Activated T-helper 2 cell treated with anti-CD3 and anti-CD28 coated beads, Interferon-gamma antibody, Interleukin-2, Interleukin-4, amounts not matched to agents 10 μg/mL and 5 μg/mL and 100 μg/mL, durations not matched to agents 14 hours and 24 hours and 36 hours (primary cell): Measurements from ENCODE around the gene BTBD10. TPM values are rescaled to one million over a fixed set of nuclear protein-coding genes. Genes with fewer than 3 reads are reported as not detected.
"Not testable (repeated sequence)": the region's sequence is repeated elsewhere in the genome, so short reads cannot be mapped to it uniquely, and the experiment has no call there.

Experiments used
- DNase-seq: peaks from one replicate; pipeline ENCODE4 v3.0.0; 2021; ENCODE audit warnings: low spot score
- H3K27ac Mint-ChIP-seq: one replicate; pipeline ENCODE4 v1.8.0; 2021; ENCODE audit warnings: mixed read lengths
- H3K27me3 Mint-ChIP-seq: one replicate; pipeline ENCODE4 v1.8.0; 2021; ENCODE audit warnings: low read depth, mixed read lengths
- H3K36me3 Mint-ChIP-seq: one replicate; pipeline ENCODE4 v1.8.0; 2021; ENCODE audit warnings: low read depth, mixed read lengths
- H3K4me1 Mint-ChIP-seq: one replicate; pipeline ENCODE4 v1.8.0; 2021; ENCODE audit warnings: low read depth, mixed read lengths
- H3K4me3 Mint-ChIP-seq: one replicate; pipeline ENCODE4 v1.8.0; 2021; ENCODE audit warnings: low read depth, mild to moderate bottlenecking, moderate library complexity, mixed read lengths
- H3K9me3 Mint-ChIP-seq: one replicate; pipeline ENCODE4 v1.8.0; 2021; ENCODE audit warnings: mixed read lengths
- intact Hi-C: fragments of 100-400 bp; cut with micrococcal nuclease; formaldehyde crosslinking; loops from one replicate; pipeline ENCODE4 v1.15.1; 2023
- total RNA-seq: library from RNA; stranded (reverse); gene quantifications from 2 replicates; pipeline ENCODE4 v1.2.3, GENCODE V29; 2022

The BTBD10 gene
- total RNA-seq, 1 donor from 2014 or later: 24.9 TPM

DNA sequence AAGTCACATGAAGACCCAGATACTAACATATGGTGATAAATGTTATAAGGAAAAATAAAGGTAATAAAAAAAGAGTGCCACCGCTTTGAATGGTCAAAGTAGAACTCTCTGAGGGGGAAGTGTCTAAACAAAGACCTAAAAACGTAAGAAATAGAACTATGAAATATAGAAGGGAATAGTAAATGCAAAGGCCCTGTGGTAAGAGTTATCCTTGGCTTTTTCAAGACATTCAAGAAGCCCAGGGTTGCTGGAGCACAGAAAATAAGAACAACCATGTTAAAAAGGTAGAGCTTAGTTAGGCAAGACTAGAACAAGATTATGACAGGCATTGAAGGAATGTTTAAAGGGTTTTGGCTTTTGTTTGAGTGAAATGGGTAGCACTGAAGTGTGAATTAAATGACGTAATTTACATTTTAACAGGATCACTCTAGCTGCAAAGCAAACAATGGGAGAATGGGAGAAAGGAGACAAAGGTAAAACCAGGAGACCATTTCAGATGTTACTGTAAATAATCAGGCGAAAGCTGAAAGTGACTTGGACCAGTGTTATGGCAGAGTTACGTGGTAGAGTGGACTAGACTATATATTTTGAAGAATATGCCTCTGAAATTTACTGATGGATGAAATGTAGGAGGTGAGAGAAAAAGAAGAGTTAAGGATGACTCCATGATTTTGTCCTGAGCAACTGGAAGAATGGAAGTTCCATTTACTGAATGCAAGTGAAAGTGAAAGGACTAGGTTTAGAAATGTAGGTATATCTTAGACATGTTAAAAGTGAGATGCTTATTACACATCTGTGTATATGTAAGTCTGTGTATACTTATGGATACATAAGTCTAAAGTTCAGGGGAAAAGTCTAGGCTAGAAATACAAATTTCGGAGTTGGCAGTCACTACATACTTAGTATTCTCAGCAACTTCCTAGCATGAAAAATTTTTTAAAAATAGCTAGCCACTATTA, 28.5 kb downstream of the BTBD10 start:
- H3K27me3 Mint-ChIP-seq: no peaks in the 10 kb centered on the region
- intact Hi-C loops: no loop called here

DNA sequence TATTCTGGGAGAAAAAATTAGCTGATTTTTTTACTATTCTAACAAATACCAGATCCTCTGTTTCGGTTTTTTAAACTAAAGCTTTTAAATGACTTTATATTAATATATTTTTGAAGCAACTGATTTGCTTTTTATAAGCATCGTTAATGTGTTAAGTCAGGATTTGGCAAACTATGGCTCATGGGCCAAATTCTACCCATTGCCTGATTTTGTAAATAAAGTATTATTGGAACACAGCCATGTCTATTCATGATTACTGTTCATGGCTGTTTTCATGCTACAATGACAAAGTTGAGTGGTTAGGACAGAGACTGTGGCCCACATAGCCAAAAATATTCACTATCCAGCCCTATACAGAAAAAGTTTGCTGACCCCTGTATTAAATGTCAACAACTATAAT, 29.6 kb downstream of the BTBD10 start:
- intact Hi-C loops: no loop called here
- Mint-ChIP-seq H3K4me3 (no peak overlapping the region), H3K27ac (no peak overlapping the region), H3K9me3 (peaks cover 12% of the 10 kb centered on the region), H3K4me1 (peaks cover 6% of the 10 kb centered on the region), H3K36me3 (peaks cover 18% of the 10 kb centered on the region), H3K27me3 (no peaks in the 10 kb centered on the region)
- no peak for DNase-seq

More for the DNA sequence above, 28.5 kb downstream of the BTBD10 start:
- no peak overlapping the region for H3K4me3 Mint-ChIP-seq
- peaks cover 9% of the 10 kb centered on the region for H3K36me3 Mint-ChIP-seq
- peaks cover 7% of the 10 kb centered on the region for H3K4me1 Mint-ChIP-seq
- H3K27ac Mint-ChIP-seq: no peak overlapping the region
- no peak for DNase-seq
- H3K9me3 Mint-ChIP-seq: peaks cover 2% of the 10 kb centered on the region

DNA sequence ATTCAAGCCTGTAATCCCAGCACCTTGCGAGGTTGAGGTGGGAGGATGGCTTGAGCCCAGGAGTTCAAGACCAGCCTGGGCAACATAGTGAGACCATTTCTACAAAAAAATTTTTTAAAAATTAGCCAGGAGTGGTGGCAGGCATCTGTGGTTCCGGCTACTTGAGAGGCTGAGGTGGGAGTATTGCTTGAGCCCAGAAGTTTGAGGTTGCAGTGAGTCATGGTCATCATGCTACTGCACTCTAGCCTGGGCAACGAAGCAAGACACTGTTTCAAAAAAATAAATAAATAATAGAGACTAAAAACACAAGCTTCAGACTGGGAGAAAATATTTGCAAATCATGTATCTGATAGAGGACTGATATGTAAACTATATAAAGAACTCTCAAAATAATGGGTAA, 33.2 kb downstream of the BTBD10 start:
- intact Hi-C loops: no loop called here
- no peak overlapping the region for H3K4me3 Mint-ChIP-seq
- H3K4me1 Mint-ChIP-seq: peaks cover 5% of the 10 kb centered on the region
- no peak for DNase-seq
- no peaks in the 10 kb centered on the region for H3K27me3 Mint-ChIP-seq
- H3K9me3 Mint-ChIP-seq: peaks cover 31% of the 10 kb centered on the region
- no peak overlapping the region for H3K27ac Mint-ChIP-seq
- peaks cover 30% of the 10 kb centered on the region for H3K36me3 Mint-ChIP-seq

DNA sequence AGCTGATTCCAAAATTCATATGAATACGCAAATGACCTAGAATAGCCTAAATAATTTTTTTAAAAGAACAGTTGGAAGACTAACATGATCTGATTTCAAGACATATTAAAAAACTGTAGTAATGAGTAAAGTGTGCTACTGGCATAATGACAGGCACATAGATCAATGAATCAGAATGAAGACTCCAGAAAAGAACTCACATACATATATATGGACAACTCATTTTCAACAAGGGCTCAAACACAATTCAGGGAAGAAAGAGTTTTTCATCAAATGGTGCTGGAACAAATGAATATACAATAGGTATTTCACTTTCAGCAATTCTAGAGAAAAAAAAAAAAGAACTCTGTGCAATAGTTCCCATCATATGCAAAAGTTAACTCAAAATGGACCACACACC, 33.7 kb downstream of the BTBD10 start:
- Mint-ChIP-seq H3K27ac (no peak overlapping the region), H3K36me3 (peaks cover 30% of the 10 kb centered on the region), H3K9me3 (peaks cover 31% of the 10 kb centered on the region), H3K4me3 (no peak overlapping the region), H3K27me3 (no peaks in the 10 kb centered on the region), H3K4me1 (peaks cover 3% of the 10 kb centered on the region)
- intact Hi-C loops: no loop called here
- DNase-seq: no peak

DNA sequence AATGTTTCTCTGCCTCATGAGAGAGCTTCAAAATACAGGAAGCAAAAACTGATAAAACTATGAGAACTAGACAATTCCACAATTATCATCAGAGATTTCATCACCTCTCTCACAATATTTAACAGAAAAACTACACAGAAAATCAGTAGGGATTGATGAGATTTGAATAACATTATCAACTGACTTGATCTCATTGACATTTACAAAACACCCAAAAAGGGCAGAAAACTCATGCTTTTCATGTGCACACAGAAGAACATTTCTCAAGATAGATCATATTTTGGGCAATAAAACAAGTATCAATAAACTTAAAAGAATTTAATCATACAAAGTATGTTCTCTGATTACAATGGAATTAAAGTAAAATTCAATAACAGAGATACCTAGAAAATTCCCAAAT, 35.6 kb downstream of the BTBD10 start:
- Mint-ChIP-seq H3K4me1 (peaks cover 3% of the 10 kb centered on the region), H3K27ac (no peak overlapping the region), H3K36me3 (peaks cover 30% of the 10 kb centered on the region), H3K27me3 (no peaks in the 10 kb centered on the region), H3K4me3 (no peak overlapping the region), H3K9me3 (peaks cover 31% of the 10 kb centered on the region)
- no peak for DNase-seq
- intact Hi-C loops: no loop called here

DNA sequence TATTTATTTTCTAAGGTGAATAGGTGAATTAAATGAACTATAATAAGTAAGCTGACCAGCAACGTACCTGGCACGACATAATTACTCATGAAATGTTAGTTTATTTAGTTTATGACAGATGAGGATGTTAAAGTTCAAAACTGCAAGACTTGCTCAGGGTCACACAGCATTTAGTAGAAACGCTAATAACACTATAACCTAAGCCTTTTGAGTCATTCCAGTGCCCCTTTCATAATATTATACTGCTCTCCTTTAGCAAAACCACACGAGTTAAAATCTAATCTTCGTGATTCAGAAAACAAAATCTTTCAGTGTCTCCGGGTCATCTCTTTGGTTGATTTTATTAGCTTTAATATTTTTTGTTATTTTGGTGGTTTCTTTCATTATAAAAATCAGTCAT, 39.6 kb downstream of the BTBD10 start:
- no peak overlapping the region for H3K4me3 Mint-ChIP-seq
- H3K9me3 Mint-ChIP-seq: peaks cover 18% of the 10 kb centered on the region
- no peak for DNase-seq
- H3K36me3 Mint-ChIP-seq: peaks cover 22% of the 10 kb centered on the region
- no peaks in the 10 kb centered on the region for H3K4me1 Mint-ChIP-seq
- intact Hi-C loops: no loop called here
- no peaks in the 10 kb centered on the region for H3K27me3 Mint-ChIP-seq
- H3K27ac Mint-ChIP-seq: no peak overlapping the region

DNA sequence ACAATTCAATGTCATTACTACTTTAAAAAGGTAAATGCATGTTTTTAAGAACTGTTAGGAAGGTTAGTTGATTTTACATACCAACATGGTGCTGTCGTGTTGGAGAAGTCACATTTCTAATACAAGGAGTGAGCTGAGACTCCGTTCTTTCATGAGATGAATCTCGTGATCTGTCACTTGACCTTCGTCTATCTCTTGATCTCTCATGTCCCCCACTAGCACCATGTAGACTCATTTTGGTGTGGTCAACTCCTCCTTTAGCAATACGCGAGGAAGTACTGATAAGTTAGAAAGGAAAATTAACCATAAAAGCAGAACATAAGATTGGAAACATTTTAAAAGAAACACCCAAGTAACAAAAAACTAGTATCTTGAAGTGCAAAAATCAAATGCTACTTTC, 41.5 kb downstream of the BTBD10 start:
- DNase-seq: no peak
- Mint-ChIP-seq H3K36me3 (peaks cover 16% of the 10 kb centered on the region), H3K27ac (no peak overlapping the region), H3K27me3 (no peaks in the 10 kb centered on the region), H3K4me3 (no peak overlapping the region), H3K9me3 (peaks cover 2% of the 10 kb centered on the region), H3K4me1 (no peaks in the 10 kb centered on the region)
- intact Hi-C loops: no loop called here

DNA sequence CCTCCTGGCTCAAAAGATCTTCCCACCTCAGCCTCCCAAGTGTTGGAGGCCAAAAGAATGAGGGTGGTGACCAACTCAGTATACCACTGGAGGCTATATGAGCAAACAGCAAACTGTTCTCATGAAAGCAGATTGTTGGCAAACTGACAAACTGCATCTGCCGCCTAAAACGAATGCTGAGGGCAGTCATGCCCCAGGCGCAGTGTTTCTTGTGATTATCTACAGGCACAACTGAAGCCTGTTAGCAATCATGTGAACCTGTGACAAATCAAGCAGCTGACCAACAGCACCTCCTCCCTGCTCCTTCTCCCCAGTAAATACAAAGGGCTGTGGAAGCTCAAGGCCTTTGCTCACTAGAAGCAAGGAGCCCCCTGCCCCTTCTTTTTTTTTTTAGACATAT, 47.8 kb downstream of the BTBD10 start:
- Mint-ChIP-seq H3K27ac (no peak overlapping the region), H3K4me3 (no peak overlapping the region), H3K9me3 (no peaks in the 10 kb centered on the region), H3K27me3 (no peaks in the 10 kb centered on the region), H3K4me1 (no peaks in the 10 kb centered on the region), H3K36me3 (peaks cover 39% of the 10 kb centered on the region)
- intact Hi-C loops: no loop called here
- no peak for DNase-seq

DNA sequence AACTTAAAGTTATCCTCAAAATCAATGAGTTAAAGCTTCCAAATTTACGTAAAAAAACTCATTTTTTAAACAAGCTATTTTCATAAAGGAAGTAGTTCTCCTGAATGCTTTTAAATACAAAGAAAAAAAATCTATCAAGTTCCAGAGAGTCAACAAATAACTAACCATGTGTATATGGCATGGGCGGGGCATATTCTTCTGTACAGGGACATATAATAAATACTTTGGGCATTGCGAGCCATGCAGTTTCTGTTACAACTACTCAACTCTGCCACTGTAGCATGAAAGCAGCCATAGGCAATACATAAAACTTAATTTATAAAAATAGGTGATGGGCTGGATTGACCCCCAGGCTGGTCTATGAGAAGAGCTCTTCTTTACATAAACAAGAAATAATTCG, 57.8 kb downstream of the BTBD10 start:
- H3K4me3 Mint-ChIP-seq: no peak overlapping the region
- no peak overlapping the region for H3K27ac Mint-ChIP-seq
- no peak for DNase-seq
- no peaks in the 10 kb centered on the region for H3K4me1 Mint-ChIP-seq
- H3K9me3 Mint-ChIP-seq: peaks cover 7% of the 10 kb centered on the region
- H3K27me3 Mint-ChIP-seq: no peaks in the 10 kb centered on the region
- intact Hi-C loops: no loop called here
- H3K36me3 Mint-ChIP-seq: peaks cover 39% of the 10 kb centered on the region

DNA sequence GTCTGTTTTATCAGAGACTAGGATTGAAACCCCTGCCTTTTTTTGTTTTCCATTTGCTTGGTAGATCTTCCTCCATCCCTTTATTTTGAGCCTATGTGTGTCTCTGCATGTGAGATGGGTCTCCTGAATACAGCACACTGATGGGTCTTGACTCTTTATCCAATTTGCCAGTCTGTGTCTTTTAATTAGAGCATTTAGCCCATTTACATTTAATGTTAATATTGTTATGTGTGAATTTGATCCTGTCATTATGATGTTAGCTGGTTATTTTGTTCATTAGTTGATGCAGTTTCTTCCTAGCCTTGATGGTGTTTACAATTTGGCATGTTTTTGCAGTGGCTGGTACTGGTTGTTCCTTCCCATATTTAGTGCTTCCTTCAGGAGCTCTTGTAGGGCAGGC, 64.7 kb downstream of the BTBD10 start:
- H3K27ac Mint-ChIP-seq, H3K27me3 Mint-ChIP-seq, H3K4me3 Mint-ChIP-seq, DNase-seq, intact Hi-C loops, H3K4me1 Mint-ChIP-seq: not testable (repeated sequence)
- Mint-ChIP-seq H3K9me3 (peaks cover 25% of the 10 kb centered on the region), H3K36me3 (peaks cover 40% of the 10 kb centered on the region)

DNA sequence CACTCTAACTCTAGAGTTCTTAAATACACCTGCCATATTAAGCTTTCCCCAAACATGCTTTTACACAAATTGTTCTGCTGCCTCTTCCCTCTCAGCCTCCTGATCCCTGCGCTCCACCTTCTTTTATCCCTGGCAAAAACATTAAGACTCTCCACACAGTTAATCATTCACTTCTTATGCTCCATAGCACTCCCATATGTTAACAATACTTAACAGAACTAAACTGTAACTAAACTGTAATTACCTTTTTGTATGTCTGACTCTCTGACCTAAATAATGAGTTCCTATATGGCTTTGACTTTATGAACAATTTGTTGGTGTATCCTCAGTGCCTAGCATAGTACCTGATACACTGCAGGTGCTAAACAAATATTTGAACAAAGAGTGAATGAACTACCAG, 71.8 kb downstream of the BTBD10 start:
- Mint-ChIP-seq H3K4me1 (peaks cover 5% of the 10 kb centered on the region), H3K36me3 (peaks cover 28% of the 10 kb centered on the region), H3K27ac (no peak overlapping the region), H3K9me3 (no peaks in the 10 kb centered on the region), H3K27me3 (no peaks in the 10 kb centered on the region), H3K4me3 (no peak overlapping the region)
- no peak for DNase-seq
- intact Hi-C loops: no loop called here

DNA sequence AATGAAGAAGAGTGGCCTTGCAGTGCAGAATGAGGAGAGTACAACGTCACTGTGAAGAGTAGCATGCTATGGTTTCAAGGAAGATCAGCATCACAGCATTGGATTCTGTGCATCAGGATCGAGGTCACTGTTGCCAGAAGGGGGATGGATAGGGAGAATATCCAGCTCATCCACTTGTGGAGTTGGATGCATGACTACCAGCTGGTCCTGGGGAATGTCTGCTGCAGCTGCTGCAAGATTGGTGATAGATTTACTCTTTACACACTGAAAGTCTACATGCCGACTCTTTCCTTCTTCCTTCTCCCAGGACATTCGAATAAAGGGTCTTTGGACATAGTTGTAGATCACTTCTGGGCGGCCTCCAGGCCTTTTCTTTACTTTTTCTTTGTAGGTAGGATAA, 74.3 kb downstream of the BTBD10 start:
- no peak overlapping the region for H3K4me3 Mint-ChIP-seq
- H3K4me1 Mint-ChIP-seq: peaks cover 5% of the 10 kb centered on the region
- intact Hi-C loops: no loop called here
- no peak overlapping the region for H3K27ac Mint-ChIP-seq
- H3K27me3 Mint-ChIP-seq: no peaks in the 10 kb centered on the region
- DNase-seq: no peak
- peaks cover 31% of the 10 kb centered on the region for H3K36me3 Mint-ChIP-seq
- no peaks in the 10 kb centered on the region for H3K9me3 Mint-ChIP-seq

DNA sequence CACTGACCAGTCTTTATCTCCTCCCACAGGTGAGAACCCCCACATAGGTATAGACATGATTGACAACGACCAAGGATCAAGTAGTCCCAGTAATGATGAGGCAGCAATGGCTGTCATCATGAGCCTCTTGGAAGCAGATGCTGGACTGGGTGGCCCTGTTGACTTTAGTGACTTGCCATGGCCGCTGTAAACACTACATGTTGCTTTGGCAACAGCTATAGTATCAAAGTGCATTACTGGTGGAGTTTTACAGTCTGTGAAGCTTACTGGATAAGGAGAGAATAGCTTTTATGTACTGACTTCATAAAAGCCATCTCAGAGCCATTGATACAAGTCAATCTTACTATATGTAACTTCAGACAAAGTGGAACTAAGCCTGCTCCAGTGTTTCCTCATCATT, 76.5 kb downstream of the BTBD10 start:
- Mint-ChIP-seq H3K27ac (no peak overlapping the region), H3K9me3 (no peaks in the 10 kb centered on the region), H3K4me3 (no peak overlapping the region), H3K27me3 (no peaks in the 10 kb centered on the region), H3K36me3 (peaks cover 42% of the 10 kb centered on the region), H3K4me1 (peaks cover 5% of the 10 kb centered on the region)
- no peak for DNase-seq
- intact Hi-C loops: no loop called here
